GOT3 (cell line): ENCODE measurements around the gene RNF14.
"Not testable (repeated sequence)": the region's sequence is repeated elsewhere in the genome, so short reads cannot be mapped to it uniquely, and the experiment has no call there.

Experiments
- DNase-seq: peaks from one replicate; lab custom pipeline; 2025; ENCODE audit warnings: mixed read lengths; lab: John Stamatoyannopoulos, UW

Gene RNF14

DNA sequence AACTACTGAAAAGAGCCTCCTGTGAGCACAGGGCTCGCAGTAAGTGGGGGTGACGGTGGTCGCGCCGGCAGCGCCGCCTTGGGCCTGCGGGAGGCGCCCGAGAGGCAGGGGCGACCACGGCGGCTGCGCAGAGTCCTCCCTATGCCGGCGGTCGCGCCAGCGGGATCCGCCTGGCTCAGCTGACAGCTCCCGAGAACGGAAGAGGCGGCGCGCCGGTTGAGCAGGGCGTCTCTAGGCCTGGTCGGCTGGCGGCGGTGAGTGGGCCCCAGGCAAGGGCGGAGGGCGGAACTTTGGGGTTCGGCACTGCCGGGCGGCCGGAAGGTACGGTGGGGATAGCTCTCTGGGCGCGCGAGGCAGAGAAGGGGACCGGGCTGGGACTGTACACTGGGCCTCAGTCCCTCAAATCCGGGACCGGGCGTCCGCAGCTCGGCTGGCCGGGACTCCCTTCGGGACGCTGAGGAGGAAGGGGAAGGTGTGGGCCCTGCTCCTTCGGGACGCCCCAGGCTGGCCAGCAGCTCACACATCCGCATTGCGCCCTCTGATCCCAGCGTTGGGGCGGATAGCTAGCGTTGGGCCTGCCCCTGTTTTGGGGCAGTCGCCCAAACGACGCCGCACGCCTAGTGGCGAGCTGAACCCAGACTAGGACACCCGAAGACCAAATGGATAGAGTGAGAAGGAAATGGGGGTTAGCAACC lies at the start of gene RNF14:
RNF14 (plus strand) TSS at position 192 of the 695 bp plus-strand sequence. CDS start 4,484 bp downstream, outside the sequence.
- peak; percentile 93 for DNase-seq

- no peak for DNase-seq
These were observed 49.4 kb upstream of the RNF14 start for GRCh38 chr5:141919218-141920119.

DNA sequence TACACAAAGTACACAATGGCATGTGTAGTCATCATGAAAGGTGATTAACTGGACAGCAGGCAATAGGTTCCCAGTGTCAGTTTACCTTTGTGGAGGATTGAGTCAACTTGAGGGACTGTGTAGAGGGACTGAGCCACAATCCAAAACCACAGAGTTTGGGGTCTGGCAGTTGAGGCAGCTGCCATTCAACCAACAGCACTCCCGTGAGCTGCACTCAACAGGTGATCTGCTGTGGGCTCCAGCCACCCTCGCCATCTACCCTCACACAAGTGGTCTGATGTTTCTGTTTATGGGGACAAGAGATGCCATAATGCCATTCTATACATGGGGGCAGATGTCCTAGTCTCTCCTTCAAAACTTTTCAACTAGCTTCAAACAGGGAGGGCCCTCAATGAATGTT lies 48.1 kb upstream of the RNF14 start:
- no peak for DNase-seq

DNA sequence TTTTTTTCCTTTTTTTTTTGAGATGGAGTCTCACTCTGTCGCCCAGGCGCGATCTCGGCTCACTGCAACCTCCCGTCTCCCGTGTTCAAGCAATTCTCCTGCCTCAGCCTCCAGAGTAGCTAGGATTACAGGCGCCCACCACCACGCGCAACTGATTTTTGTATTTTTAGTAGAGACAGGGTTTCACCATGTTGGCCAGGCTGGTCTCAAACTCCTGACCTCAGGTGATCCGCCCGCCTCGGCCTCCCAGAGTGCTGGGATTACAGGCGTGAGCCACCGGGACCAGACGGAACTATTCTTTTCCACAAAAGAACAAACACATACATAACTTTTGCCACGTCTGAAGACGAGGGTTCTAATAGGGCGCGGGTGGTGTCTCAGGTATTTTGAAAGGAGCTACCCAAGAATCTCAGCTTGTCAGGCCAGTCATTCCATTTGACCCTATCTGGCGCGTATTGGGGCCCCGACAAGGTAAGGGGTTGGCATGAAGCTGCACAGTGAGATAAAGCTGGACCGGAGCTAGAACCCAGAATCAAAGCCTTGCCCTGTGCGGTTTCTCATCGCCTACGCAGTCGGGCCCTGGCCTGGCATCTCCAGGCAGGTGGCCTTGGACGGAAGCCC lies 46.0 kb upstream of the RNF14 start:
- not testable (repeated sequence) for DNase-seq

DNA sequence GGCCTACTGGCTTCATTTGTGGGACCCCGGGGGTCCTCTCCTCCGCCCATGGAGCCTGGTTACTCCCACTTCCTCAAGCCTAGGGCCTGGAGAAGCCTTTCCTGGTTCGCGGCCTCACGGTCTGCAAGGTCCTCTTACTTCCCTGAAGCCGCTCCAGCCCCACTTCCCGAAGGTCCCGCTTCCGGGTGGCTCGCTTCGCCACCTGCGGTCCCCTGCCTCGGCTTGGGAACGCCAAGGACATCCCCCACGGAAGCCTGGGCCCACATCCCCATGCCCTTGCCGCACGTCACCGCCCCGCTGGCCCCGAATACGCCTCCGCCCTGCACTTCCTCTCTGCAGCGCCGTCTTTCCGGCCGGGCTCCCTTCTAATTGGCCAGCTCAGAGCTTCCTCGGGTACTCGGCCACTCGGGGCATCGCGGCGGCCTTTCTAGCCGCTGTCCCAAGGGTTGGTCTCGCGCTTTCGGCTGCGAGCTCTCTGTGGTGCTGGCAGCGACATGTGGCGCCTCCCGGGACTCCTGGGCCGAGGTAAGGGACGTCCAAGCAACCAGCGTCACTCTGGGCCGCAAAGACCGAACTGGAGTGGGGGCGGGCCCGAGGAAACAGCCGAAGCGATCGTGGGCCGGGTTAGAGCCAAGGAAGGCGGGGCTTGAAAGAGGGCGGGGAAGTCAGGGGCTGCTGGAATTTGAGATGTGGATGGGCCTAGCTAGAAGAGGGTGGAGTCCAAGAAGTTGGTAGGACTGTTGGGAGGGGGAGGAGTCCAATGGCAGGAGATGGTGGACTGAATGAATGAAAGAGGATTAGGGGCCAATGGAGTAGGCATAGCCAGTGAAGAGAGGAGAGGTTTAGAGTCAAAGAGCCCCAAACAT lies 45.2 kb upstream of the RNF14 start, which contains the start of gene DELE1:
DELE1 (plus strand) TSS at position 424 of the 866 bp plus-strand sequence; CDS start at position 495, 71 bp downstream.
- peak; percentile 96 for DNase-seq

DNA sequence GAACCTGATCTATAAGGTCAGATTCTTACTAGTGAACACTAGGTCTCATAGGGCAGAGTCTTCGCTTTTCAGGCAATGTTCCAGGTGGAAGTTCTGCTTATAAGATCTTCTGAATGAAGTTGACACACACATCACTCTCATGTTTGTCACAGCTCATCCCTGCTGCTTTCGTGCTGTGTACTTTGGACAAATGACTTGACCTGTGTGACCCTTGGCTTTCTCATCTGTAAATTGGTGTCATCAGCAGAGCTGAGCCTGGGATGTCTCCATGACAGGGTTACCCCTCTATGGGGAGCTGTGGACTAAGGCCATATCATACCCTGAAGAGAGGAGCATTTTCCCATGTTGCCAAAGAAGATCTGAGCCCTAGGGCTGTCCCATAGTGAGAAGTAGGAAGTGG lies 42.5 kb upstream of the RNF14 start:
- no peak for DNase-seq

- DNase-seq = no peak
These were observed 40.9 kb upstream of the RNF14 start for GRCh38 chr5:141928051-141928450.

DNA sequence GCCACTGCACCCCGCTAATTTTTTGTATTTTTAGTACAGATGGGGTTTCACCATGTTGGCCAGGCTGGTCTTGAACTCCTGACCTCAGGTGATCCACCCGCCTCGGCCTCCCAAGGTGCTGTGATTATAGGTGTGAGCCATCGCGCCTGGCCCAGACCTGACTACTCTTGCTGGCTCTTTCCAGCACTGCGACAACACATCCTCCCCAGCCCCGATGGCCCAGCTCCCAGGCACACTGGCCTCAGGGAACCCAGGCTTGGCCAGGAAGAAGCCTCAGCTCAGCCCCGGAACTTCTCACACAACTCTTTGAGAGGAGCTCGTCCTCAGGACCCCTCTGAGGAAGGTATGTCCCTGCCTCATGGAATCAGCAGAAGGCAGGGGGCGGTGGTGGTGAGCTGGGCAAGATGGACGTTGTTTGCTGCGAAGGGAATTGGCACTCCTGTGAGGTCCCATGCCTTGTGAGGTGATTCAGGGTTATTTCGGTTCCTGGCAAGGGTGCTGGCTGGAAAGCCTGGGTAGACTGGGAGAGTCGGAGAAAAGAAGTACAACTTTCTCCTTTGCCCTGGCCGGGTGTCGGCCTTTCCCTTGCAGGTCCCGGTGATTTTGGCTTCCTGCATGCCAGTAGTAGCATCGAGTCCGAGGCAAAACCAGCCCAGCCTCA lies 39.4 kb upstream of the RNF14 start:
- DNase-seq = no peak

- DNase-seq = no peak
These were observed 37.2 kb upstream of the RNF14 start for GRCh38 chr5:141931694-141932093.

GRCh38 chr5:141933151-141933550 lies 35.8 kb upstream of the RNF14 start:
- no peak for DNase-seq

DNA sequence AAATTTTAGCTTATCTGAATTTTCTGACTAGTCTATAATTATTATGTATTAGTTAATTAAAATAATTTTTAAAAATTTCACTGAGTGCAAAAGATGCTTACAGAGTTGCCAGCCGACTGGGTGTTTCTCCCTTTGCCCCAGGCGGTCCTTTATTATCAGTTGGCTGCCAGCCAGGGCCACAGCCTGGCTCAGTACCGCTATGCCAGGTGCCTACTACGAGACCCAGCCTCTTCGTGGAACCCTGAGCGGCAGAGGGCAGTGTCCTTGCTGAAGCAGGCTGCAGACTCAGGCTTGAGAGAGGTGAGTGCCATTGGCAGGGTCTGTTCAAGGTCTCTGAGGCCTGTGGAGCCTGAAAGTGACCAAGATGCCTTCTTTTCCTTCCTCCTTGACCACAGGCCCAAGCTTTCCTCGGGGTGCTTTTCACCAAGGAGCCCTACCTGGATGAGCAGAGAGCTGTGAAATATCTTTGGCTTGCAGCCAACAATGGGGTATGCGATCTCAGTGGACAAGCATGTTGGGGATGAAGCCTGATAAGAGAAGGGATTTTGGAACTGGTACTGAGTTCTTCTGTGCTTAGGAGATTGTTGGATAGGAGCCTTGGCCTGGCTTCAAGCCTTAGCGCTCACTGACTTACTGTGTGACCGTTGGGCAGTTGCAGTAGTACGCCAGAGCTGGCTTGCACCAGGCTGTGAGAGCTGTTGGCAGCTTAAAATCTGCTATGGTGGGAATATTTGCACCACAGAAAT lies 34.6 kb upstream of the RNF14 start:
- DNase-seq = no peak

GRCh38 chr5:141935538-141935937 lies 33.4 kb upstream of the RNF14 start:
- no peak for DNase-seq

GRCh38 chr5:141940695-141941271 lies 28.1 kb upstream of the RNF14 start:
- no peak for DNase-seq

DNA sequence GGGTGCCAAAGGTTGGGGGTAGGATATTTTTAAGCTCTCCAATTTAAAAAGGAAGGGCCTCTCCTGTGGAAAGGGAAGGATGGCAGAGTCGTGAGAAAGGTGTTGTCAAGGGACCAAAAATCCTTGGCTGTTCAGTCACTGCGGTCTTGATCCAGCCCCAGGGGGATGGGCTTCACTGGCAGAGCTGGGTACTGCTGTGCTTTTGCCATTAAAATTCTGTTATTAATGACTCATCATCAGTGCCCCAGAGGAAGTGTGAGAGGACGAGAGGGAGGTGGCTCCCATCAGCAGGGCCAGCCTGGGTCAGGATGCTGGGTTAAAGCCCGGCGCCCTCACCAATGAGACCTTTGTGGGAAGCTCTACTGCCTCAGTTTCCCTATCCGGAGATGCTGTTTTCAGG lies 27.6 kb upstream of the RNF14 start:
- peak; percentile 29 for DNase-seq

DNA sequence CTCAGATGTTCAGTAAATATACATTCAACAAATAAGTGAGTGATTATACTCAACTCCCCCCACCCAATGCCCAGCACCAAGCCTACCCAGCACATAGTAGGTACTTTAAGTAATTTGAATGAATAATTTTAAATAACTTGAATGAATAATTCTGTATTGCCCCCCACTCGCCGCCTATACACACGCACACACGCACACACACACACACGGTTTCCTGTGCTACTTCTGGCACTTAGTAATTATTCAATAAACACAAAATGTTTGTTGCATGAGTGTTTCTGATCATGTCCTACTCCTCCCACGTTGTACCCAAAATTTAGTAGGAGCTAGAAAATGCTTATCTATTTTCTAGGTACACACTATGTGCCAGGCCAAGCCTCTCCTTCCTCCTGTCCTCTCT lies 27.1 kb upstream of the RNF14 start:
- DNase-seq = no peak

DNA sequence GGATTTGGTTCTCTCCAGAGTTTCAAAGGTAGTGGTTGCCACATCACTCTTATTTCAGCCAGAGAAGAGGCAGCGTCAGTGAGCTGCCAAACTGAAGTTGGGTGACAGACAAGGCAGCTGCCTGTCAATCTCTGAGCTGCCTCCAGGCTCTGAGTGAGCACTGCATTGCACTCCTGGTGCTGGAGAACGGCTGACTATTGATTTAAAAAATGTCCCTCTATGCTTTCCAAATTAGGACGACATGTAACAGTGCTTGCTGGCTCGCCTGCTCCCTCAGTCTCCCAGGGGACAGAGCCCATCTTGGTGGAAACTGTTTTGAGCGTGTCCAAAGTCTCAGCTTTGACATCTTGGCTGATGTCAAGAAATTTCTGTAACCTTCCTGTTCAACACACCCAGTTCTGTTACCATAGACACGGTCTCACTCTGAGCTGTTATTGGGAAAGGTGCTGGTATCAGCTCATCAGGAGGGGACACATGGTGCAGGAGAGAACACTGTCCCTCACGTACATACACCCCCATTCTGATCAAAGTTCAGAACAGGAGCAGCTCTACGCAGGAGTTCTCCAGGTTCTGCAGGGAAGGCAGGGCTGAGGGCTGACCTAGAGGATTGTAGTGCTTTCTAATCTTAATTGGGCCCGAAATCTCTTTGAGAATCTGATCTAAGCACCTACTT lies 26.6 kb upstream of the RNF14 start:
- DNase-seq = no peak

GRCh38 chr5:141944076-141944475 lies 24.8 kb upstream of the RNF14 start:
- no peak for DNase-seq

- no peak for DNase-seq
These were observed 23.3 kb upstream of the RNF14 start for GRCh38 chr5:141945511-141946051.

DNA sequence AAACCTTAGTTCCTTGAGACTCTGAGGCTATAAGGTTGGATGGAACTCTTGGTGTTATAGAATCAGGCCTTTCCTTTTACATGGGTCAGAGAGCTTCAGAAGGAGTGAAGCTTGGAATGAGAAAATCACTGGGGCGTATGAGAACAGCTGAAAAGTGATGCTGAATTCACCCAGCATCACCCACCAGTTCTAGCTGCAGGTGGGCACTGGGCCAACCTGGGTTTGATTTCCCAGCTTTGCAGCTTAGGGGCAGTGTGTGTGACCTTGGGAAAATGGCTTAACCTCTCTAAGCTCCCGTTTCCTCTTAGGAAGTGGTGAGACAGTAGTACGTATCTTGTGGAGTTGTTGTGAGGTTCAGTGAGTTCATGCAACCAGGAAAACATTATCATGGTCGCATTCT lies 21.6 kb upstream of the RNF14 start:
- no peak for DNase-seq
